Measurements from ENCODE around the gene DCC.

DCC gene

GRCh38 chr18:52334896-52335295 lies 5.1 kb upstream of the DCC start:
- no peaks in the 10 kb centered on the region for H3K36me3 ChIP-seq (ENCODE audit: control insufficient read depth, insufficient read depth, low read length)
- no peak overlapping the region for H3K4me3 ChIP-seq (replicated peaks; ENCODE audit: low read depth, low read length)
- no peaks in the 10 kb centered on the region for H3K27me3 ChIP-seq (replicated peaks; ENCODE audit: control insufficient read depth, insufficient read depth, low read length)
- DNase-seq (ENCODE audit: extremely low read depth, insufficient read length) = no peak
- TF ChIP-seq, protein P1, sequence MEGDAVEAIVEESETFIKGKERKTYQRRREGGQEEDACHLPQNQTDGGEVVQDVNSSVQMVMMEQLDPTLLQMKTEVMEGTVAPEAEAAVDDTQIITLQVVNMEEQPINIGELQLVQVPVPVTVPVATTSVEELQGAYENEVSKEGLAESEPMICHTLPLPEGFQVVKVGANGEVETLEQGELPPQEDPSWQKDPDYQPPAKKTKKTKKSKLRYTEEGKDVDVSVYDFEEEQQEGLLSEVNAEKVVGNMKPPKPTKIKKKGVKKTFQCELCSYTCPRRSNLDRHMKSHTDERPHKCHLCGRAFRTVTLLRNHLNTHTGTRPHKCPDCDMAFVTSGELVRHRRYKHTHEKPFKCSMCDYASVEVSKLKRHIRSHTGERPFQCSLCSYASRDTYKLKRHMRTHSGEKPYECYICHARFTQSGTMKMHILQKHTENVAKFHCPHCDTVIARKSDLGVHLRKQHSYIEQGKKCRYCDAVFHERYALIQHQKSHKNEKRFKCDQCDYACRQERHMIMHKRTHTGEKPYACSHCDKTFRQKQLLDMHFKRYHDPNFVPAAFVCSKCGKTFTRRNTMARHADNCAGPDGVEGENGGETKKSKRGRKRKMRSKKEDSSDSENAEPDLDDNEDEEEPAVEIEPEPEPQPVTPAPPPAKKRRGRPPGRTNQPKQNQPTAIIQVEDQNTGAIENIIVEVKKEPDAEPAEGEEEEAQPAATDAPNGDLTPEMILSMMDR (IDR thresholded peaks at IDR 0.05; ENCODE audit: insufficient read depth, low read length, poor library complexity, severe bottlenecking) = no peak

GRCh38 chr18:52337276-52337675 lies 2.7 kb upstream of the DCC start:
- no peaks in the 10 kb centered on the region for H3K27me3 ChIP-seq (replicated peaks; ENCODE audit: control insufficient read depth, insufficient read depth, low read length)
- H3K36me3 ChIP-seq (ENCODE audit: control insufficient read depth, insufficient read depth, low read length) = no peaks in the 10 kb centered on the region
- TF ChIP-seq, protein P1 (IDR thresholded peaks at IDR 0.05; ENCODE audit: insufficient read depth, low read length, poor library complexity, severe bottlenecking) = no peak
- no peak overlapping the region for H3K4me3 ChIP-seq (replicated peaks; ENCODE audit: low read depth, low read length)
- no peak for DNase-seq (ENCODE audit: extremely low read depth, insufficient read length)

DNA sequence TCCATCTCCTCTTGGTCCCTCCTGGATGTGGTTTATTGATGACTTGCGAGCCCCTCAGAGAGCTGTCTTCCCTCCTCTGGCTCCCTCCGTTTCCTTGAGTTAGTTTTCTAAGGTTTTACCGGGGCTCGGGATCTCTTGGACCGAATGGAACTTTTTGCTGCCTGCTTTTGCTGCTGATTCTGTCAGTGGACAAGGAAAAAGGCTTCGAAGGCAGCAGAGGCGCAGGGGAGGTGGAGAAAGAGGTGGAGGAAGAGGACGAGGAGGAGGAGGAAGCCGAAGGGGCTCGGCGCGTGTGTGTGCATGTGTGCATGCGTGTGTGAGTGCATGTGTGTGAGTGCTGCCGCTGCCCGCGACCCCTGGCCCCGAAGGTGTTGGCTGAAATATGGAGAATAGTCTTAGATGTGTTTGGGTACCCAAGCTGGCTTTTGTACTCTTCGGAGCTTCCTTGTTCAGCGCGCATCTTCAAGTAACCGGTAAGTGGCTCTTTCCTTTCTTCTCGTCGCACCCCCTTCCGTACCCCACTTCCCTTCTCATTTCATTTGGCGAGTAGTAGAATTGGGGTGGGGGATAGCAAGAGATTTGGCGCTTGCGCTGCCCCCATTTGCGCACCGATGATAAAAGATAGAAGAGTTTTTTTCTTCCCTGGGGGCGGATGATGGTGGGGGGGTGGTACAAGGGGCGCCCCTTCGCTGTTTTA lies 557 bp downstream of the DCC start:
- H3K36me3 ChIP-seq (ENCODE audit: control insufficient read depth, insufficient read depth, low read length) = no peaks in the 10 kb centered on the region
- TF ChIP-seq, protein P1 (IDR thresholded peaks at IDR 0.05; ENCODE audit: insufficient read depth, low read length, poor library complexity, severe bottlenecking) = no peak
- no peak for DNase-seq (ENCODE audit: extremely low read depth, insufficient read length)
- no peaks in the 10 kb centered on the region for H3K27me3 ChIP-seq (replicated peaks; ENCODE audit: control insufficient read depth, insufficient read depth, low read length)
- no peak overlapping the region for H3K4me3 ChIP-seq (replicated peaks; ENCODE audit: low read depth, low read length)

DNA sequence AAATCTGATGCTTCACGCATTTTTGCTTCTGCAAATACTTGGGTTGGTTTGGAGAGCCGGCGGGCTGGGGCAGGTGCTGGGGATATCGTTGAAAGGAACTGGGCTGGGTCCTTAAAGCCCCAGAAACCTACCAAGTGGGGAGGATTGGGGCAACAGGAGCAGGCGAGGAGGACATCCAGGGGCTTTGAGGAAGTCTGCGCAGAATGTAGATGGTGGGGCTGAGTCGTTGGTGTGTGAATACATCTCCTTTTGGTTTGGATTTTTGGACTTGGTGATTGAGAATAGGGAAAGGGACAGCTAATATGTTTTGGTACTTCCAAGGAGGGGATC lies 1.1 kb downstream of the DCC start:
- DNase-seq (ENCODE audit: extremely low read depth, insufficient read length) = no peak

DNA sequence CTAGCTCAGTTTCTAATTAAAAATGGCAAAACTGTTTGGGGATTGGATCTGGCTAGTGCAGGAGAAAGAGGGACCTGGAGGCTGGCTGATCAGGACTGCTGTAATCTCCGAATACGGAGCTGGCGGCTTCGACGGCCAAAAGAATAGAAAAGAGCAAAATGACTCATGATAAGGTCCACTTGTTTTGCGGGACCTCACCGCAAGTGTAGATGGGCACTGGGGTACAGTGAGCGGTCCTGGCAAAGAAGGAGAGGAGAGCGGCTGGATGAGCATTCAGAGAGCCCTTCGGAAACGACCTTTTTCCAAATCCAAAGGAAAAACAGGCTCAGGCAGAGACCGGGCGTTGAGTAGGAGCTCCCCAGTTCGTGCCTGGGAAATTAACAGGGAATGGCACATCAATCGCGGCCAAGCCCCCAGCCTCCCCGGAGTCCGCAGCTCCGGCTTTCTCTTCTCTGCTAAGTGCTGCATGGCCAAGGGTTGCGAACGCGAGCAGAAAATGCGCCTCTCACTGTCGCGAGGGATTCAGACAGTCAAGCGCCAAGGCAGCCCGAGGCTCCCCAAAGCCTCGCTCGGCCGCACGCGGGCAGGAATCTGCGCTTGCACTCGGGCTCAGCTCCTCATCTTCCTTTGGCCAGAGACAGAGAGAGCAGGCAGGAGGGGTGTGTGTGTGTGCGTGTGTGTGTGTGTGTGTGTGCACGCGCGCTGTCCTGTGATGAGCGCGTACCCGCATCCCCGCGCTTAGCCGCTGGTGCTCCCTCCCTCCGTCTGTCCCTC lies 1.8 kb downstream of the DCC start:
- Histone ChIP-seq H3K27me3 (replicated peaks; ENCODE audit: control insufficient read depth, insufficient read depth, low read length) (no peaks in the 10 kb centered on the region), H3K4me3 (replicated peaks; ENCODE audit: low read depth, low read length) (no peak overlapping the region), H3K36me3 (ENCODE audit: control insufficient read depth, insufficient read depth, low read length) (no peaks in the 10 kb centered on the region)
- TF ChIP-seq, protein P1 (IDR thresholded peaks at IDR 0.05; ENCODE audit: insufficient read depth, low read length, poor library complexity, severe bottlenecking) = no peak
- peak; percentile 21 for DNase-seq (ENCODE audit: extremely low read depth, insufficient read length)

More for the DNA sequence above, 1.1 kb downstream of the DCC start:
- no peaks in the 10 kb centered on the region for H3K27me3 ChIP-seq (replicated peaks; ENCODE audit: control insufficient read depth, insufficient read depth, low read length)
- TF ChIP-seq, protein P1 (IDR thresholded peaks at IDR 0.05; ENCODE audit: insufficient read depth, low read length, poor library complexity, severe bottlenecking) = no peak
- no peak overlapping the region for H3K4me3 ChIP-seq (replicated peaks; ENCODE audit: low read depth, low read length)
- H3K36me3 ChIP-seq (ENCODE audit: control insufficient read depth, insufficient read depth, low read length) = no peaks in the 10 kb centered on the region

Measured in GM06990 (cell line).